Left lung (tissue), 10 donors: ENCODE data around the gene RASGRF1. TPM values are rescaled to one million over a fixed set of nuclear protein-coding genes. Genes with fewer than 3 reads are reported as not detected.

ENCODE experiments used
- ATAC-seq: fragments of 200-7000 bp; cut with Tn5 transposase; one replicate; pipeline ENCODE4 v1.9.1; 2020; ENCODE audit warnings: moderate library complexity
- DNase-seq, 4 donors: peaks; one replicate each; pipeline ENCODE4 v3.0.0-alpha.2; 2013 to 2020
- H3K27ac ChIP-seq, 2 donors: fragments of 200-600 bp; sonication (generic) in 1 of 2; one replicate each; pipeline versions ENCODE4 v1.5.0 to v1.8.0; 2020 to 2021
- H3K27me3 ChIP-seq, 2 donors: fragments of 200-600 bp; sonication (generic) in 1 of 2; one replicate each; pipeline versions ENCODE4 v1.5.0 to v1.8.0; 2020 to 2021
- H3K36me3 ChIP-seq, 2 donors: fragments of 200-600 bp; sonication (generic) in 1 of 2; one replicate each; pipeline versions ENCODE4 v1.5.0 to v1.8.0; 2020 to 2021
- H3K4me1 ChIP-seq, 2 donors: fragments of 200-600 bp; one replicate each; pipeline ENCODE4 v1.8.0; 2021
- H3K4me3 ChIP-seq, 2 donors: fragments of 200-600 bp; sonication (generic) in 1 of 2; one replicate each; pipeline versions ENCODE4 v1.5.0 to v1.8.0; 2020 to 2021; ENCODE audit warnings: mild to moderate bottlenecking in 1 of 2
- H3K9me3 ChIP-seq, 2 donors: fragments of 200-600 bp; sonication (generic) in 1 of 2; one replicate each; pipeline versions ENCODE4 v1.5.0 to v1.8.0; 2020 to 2021
- CTCF ChIP-seq, 2 donors: fragments of 200-600 bp; sonication (generic) in 1 of 2; IDR thresholded peaks; one replicate each; pipeline versions ENCODE4 v1.5.0 to v1.8.0; 2021; ENCODE audit warnings: antibody characterized with exemption in 2 of 2
- intact Hi-C, 2 donors: fragments of 100-400 bp; cut with DNase I; formaldehyde crosslinking; loops; one replicate each; pipeline versions ENCODE4 v1.11.2 to v1.14.2; 2022
- polyA plus RNA-seq, 6 donors: library from polyadenylated mRNA; unstranded; fragments of 120-200 nt; gene quantifications; one replicate each; pipeline ENCODE4 v1.2.1, GENCODE V29; 2013; ENCODE audit not compliant: insufficient read length in 6 of 6
- total RNA-seq, 2 donors: library from RNA; stranded (reverse); fragmentation: NEBNext Ultra II Directional; extraction: Animal tissue kit (Norgen Biotek cat#: 25700); gene quantifications; one replicate each; pipeline ENCODE4 v1.2.1, GENCODE V29; 2021
- donor health status: DM: no; HTN: yes; CAD: no.
- donor health status: DM: no; HTN: no; CAD: no.

RASGRF1 gene
- total and polyA plus RNA-seq, 8 donors = 5.9 to 63.2 (median 26.0) TPM

GRCh38 chr15:78933187-78933822, 157.3 kb downstream of the RASGRF1 start:
- Histone ChIP-seq H3K27me3 (no peaks in the 10 kb centered on the region), H3K4me3 (no peak overlapping the region), H3K9me3 (no peaks in the 10 kb centered on the region), H3K36me3 (peaks cover 0 to 100% of the 10 kb centered on the region in 2 donors), H3K4me1 (peaks cover 7 to 48% of the 10 kb centered on the region in 2 donors), H3K27ac (no peak overlapping the region)
- no peak for DNase-seq
- intact Hi-C loops = no loop called here
- ATAC-seq = no peak
- TF ChIP-seq CTCF (IDR thresholded peaks at IDR 0.05) = no peak

GRCh38 chr15:78932258-78932808, 158.2 kb downstream of the RASGRF1 start:
- H3K27me3 ChIP-seq = no peaks in the 10 kb centered on the region
- intact Hi-C loops = no loop called here
- no peak overlapping the region for H3K27ac ChIP-seq
- ATAC-seq = no peak
- no peak for DNase-seq
- no peaks in the 10 kb centered on the region for H3K9me3 ChIP-seq
- peaks cover 0 to 44% of the 10 kb centered on the region in 2 donors for H3K4me1 ChIP-seq
- TF ChIP-seq CTCF (IDR thresholded peaks at IDR 0.05) = no peak
- no peak overlapping the region for H3K4me3 ChIP-seq
- peaks cover 0 to 100% of the 10 kb centered on the region in 2 donors for H3K36me3 ChIP-seq

DNA sequence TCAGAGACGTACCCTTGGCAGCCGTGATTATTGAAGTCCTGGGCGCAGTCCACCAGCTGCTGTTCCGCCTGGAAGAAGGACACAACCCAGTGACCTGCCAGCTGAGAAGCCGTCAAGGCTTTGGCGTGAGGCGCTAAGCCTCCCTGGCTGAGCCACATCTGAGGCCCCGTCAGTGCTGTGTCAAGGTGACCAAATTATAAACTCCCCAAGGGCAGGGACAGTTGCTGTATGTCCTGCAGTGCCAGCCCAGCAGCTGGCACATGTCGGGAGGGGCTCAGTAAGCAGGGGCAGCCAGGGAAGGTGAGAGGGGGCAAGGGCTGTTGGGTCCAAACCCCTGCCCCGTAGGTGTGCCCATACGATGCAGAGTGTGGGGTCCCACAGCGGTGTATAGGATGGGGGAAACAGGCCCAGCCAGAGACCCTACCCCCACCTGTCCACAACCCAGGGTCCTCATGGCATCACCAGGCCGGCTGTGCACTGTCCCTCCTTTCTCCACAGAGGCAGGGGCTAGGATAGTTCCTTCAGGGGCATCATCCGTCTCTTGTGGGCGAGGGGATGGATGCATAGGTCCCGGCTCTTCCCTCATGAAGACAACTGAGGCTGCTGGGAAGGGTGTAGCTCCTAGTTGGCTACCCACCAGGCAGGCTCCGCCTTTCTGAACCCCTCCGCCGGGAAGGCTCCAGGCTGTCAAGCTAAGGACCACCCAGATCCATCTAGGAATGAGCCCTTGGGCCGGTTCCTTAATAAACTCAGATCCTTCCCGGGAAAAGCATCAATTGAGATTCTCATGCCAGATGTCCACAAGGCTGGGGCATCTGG, 158.9 kb downstream of the RASGRF1 start:
- intact Hi-C loops = no loop called here

DNA sequence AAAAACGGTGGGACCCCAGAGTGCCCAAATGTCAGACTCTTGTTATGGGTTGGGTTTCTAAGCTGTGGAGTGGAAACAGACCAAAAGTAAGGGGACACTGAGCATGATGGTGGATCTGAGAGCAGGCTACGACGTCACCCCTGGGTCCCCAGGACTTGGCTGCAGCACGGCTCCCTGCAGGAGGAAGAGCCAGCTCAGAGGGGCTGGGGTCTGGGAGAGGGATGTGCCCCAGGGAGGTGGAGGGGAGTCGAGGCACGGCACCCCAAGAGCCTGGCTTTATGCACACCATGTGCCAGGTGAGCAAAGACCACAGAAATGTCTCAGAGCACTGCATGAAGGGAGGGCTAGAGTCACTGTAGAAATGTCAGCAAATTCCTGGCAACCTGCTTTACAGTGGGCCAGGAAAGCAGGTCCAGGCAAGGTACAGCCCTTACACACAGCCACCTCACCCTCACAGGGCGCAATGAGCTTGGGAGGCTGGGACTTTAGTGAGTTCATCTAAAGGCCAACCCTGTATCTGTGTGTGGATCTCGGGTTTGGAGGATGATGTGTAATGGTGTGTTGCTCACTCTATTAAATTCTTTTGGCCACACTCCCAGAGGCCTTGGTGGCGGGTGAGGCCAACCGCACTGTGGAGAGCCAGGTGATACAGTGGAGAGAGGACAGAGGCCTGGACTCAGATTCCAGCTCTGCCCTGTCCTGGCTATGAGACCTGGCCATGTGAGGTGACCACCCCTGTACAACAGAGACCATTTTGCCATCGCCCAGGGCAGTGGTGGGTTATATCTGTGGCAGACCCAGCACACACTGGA, 159.8 kb downstream of the RASGRF1 start:
- peak; percentile 26 for ATAC-seq
- no peak for DNase-seq
- H3K9me3 ChIP-seq = no peaks in the 10 kb centered on the region
- no peak overlapping the region for H3K4me3 ChIP-seq
- TF ChIP-seq CTCF (IDR thresholded peaks at IDR 0.05) = no peak
- peaks cover 0 to 35% of the 10 kb centered on the region in 2 donors for H3K4me1 ChIP-seq
- peaks cover 0 to 100% of the 10 kb centered on the region in 2 donors for H3K36me3 ChIP-seq
- peak overlapping the region in 1 of 2 donors; percentile 28 for H3K27ac ChIP-seq
- intact Hi-C loops = no loop called here
- no peaks in the 10 kb centered on the region for H3K27me3 ChIP-seq

More for the DNA sequence above, 158.9 kb downstream of the RASGRF1 start:
- peaks cover 0 to 100% of the 10 kb centered on the region in 2 donors for H3K36me3 ChIP-seq
- H3K4me1 ChIP-seq = peaks cover 0 to 44% of the 10 kb centered on the region in 2 donors
- no peaks in the 10 kb centered on the region for H3K27me3 ChIP-seq
- no peaks in the 10 kb centered on the region for H3K9me3 ChIP-seq
- TF ChIP-seq CTCF (IDR thresholded peaks at IDR 0.05) = no peak
- peak overlapping the region in 1 of 2 donors; percentile 28 for H3K27ac ChIP-seq
- H3K4me3 ChIP-seq = no peak overlapping the region
- ATAC-seq = peak; percentile 1
- DNase-seq = no peak
